Measurements from ENCODE around the gene INSM1. TPM values are rescaled to one million over a fixed set of nuclear protein-coding genes. Genes with fewer than 3 reads are reported as not detected.

The INSM1 gene
- total RNA-seq, 2 donors from 2014 or later = not detected

GRCh38 chr20:20386192-20386591 is 18.3 kb downstream of the INSM1 start:
- intact Hi-C loops (cut with DNase I) = no loop called here
- ATAC-seq = no peak
- no peak for DNase-seq

GRCh38 chr20:20390393-20390792 is 22.5 kb downstream of the INSM1 start:
- intact Hi-C loops (cut with DNase I) = no loop called here
- DNase-seq = no peak
- ATAC-seq = no peak

DNA sequence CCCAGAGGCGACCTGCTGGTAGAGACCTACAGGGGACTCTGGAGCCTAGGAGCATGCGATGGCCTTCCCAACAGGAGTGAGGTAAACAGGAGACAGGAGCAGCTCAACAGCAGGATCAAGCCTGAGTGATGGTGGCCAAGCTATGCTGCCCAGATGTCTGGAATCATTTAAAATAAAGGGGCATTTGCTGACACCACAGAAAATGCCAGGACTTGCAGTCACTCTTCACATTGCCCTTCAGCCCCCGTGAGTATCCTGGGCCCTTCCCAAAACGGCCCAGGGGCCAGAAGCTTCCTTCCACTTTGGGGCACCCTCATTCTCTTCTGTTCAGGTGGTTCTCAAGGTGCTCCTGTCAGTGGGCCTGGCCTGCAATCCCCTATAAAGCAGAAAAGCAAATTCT is 23.2 kb downstream of the INSM1 start:
- ATAC-seq (no peak), DNase-seq (no peak)
- intact Hi-C loops (cut with DNase I) = no loop called here

DNA sequence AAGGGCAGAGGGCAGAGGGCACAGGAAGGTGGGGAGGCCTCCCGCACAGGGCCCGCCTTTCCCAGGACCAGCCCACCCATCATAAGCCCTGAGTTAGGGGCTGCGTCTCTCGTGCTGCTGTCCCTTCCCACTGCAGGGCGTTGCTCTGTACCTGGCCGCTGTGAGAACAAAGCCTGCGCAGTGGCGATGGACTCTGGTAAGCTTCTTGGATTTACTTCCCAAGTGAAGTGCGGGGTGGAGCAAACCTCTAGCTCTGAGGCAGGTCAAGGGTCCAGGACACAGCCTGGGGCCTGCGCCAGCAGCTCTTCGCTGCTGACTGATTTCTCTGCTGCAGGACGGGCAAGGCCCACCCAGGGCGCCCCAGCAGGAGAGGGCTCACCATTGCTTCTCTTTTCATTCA is 23.9 kb downstream of the INSM1 start:
- ATAC-seq = no peak
- intact Hi-C loops (cut with DNase I) = no loop called here

GRCh38 chr20:20393207-20394120 is 25.6 kb downstream of the INSM1 start:
- ATAC-seq (no peak), DNase-seq (no peak)
- intact Hi-C loops (cut with DNase I) = no loop called here

More for the DNA sequence above, 23.9 kb downstream of the INSM1 start:
- no peak for DNase-seq

DNA sequence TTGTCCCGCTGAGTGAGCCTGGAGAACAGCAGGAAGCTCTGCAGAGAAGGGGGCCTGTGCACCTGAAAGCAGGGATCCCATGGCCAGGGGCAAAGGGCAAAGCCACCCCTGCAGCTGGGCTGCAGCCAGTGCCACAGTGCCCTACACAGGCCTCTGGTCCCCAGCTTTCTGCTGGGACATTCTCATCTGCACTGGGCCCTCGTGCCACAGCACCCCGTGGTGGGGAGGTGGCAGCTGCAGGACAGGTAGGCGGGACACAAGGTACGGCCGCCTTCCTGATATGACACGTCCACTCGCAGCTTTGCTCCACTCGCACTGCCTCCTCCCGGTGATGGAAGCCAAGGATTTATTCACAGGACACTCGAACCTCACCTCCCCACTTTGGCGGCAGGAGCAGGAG is 27.2 kb downstream of the INSM1 start:
- DNase-seq (no peak), ATAC-seq (no peak)
- intact Hi-C loops (cut with DNase I) = no loop called here

DNA sequence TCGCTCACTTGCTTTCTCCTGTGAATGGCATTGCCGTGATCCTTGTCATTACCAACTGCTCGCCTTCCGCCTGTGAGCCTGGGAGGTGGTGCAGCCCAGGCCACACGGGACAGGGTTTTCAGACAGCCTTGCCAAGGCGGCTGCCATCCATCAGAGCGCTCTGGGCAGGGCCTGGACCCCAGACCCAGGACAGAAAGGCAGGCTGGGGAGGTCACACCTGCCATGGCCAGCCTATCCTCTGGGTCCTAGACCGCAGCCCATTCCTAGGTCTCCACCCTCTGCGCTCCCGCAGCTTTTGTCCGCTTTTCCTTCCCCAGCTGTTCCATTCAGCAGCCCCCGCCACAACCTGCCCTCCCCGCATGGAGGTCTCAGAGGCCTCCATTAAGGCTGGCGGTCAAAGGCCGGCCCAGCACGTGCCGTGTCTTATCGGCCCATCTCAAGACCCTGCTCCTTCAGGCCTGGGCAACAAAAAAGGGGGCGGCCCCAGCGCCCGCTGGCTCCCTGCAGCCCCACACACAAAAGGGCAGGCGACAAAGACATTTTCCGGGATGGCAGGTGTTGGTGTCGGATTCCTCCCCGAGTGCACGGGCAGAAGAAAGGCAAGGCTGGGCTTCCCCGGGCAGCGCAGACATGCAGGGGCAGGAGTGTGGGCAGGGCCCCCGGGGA is 28.1 kb downstream of the INSM1 start:
- DNase-seq (no peak), ATAC-seq (no peak)
- intact Hi-C loops (cut with DNase I) = no loop called here

- ATAC-seq (no peak), DNase-seq (no peak)
- intact Hi-C loops (cut with DNase I) = no loop called here
Measured at GRCh38 chr20:20396794-20397193, 28.9 kb downstream of the INSM1 start.

DNA sequence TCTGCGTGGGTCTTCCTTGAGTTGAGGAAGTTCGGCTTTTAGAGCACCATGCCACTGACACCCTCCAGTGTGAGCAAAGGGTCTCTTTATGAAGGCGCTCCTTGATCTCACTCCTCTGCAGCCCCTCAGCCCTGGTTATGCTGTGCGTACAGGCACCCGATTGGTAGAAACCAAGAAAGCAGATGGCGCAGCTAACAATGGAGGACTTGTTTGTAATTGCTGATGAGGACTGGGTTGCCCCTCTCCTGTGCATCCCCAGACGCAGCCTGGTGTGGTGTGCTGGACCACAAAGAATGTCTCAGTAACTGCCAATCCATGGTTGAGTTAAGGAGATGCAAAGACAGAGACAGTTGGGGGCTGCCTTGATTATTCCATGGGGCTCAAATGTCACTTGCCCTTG is 30.2 kb downstream of the INSM1 start:
- no peak for ATAC-seq
- DNase-seq = no peak
- intact Hi-C loops (cut with DNase I) = no loop called here

DNA sequence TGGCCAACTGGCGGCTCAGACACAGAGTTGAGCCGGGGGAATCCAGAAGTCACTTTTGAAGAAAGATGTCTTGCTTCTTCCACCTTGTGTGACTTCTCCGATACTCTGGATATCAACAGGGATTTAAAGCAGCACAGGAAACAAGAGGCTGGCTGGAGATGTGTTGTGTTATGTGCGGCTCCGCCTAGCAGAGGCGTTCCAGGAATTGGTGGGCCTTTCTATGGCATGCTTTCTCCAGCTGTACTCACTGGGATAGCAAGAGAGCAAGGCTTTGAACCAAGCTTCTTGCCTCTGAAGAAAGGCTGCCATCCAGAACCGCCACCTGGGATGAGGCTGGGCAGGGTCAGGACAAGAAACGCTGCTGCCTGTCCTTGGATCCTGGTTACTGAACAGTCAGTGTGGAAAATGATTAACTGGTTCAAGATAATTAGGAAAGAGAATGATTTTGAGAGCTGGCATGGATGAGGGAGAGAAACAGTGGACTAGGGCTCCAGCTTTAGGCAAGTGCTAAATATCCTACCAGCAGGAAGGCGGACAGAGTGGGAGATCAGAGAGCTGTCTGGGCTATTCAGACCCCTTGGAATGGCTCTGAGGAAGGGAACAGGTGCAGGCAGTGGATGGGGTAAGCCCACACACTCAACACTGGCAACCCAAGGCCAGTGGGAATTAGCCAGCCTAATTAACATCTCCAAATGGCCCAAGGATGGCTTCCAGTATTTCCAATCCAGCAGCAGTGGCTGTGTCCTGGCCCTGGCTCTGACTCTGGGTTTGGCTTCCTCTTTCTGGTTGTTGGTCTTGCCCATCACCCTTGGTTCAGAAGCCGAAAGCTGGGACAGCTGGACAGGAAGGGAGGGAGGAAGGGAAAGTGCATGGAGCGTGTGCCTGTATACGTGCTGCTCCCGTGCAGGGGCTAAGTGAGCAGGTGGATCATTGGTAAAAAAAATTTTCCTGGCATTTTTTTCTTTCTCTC is 31.9 kb downstream of the INSM1 start:
- DNase-seq (no peak), ATAC-seq (peak in 1 of 2 donors; percentile 18)
- intact Hi-C loops (cut with DNase I) = no loop called here

- no peak for DNase-seq
- ATAC-seq = no peak
- intact Hi-C loops (cut with DNase I) = no loop called here
Measured at GRCh38 chr20:20401991-20402390, 34.1 kb downstream of the INSM1 start.

GRCh38 chr20:20404633-20405032 is 36.7 kb downstream of the INSM1 start:
- ATAC-seq (no peak), DNase-seq (no peak)
- intact Hi-C loops (cut with DNase I) = no loop called here

GRCh38 chr20:20405623-20406022 is 37.7 kb downstream of the INSM1 start:
- intact Hi-C loops (cut with DNase I) = no loop called here
- DNase-seq (no peak), ATAC-seq (no peak)

- intact Hi-C loops (cut with DNase I) = no loop called here
- ATAC-seq = no peak
- no peak for DNase-seq
Measured at GRCh38 chr20:20406306-20406705, 38.4 kb downstream of the INSM1 start.

- ATAC-seq (peak in 1 of 2 donors; percentile 54), DNase-seq (no peak)
- intact Hi-C loops (cut with DNase I) = no loop called here
Measured at GRCh38 chr20:20407891-20408805, 40.2 kb downstream of the INSM1 start.

- ATAC-seq = no peak
- intact Hi-C loops (cut with DNase I) = no loop called here
Measured at GRCh38 chr20:20409331-20409730, 41.4 kb downstream of the INSM1 start.

DNA sequence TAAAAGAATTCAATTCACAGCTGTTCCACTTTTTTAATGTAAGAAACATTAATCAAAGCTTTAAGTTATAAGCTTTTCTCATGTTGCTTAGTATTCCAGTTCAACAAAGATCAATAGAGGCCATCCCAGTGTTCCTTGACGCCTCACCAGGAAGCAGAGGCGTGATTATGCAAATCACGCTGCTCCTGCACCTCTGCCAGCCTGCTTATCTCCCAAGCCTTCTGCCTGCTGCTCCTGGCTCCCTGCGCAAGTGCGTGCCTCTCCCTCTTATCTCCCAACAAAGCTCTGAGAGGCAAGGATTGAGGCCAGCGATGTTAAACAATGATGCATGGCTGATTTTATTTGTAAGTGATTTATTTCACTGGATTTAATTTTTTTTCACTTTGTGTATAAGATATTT is 42.8 kb downstream of the INSM1 start:
- intact Hi-C loops (cut with DNase I) = no loop called here
- peak; percentile 78 for DNase-seq

More at GRCh38 chr20:20409331-20409730, 41.4 kb downstream of the INSM1 start:
- DNase-seq = no peak

GRCh38 chr20:20411402-20411801 is 43.5 kb downstream of the INSM1 start:
- no peak for ATAC-seq
- intact Hi-C loops (cut with DNase I) = no loop called here
- DNase-seq = no peak

More for the DNA sequence above, 42.8 kb downstream of the INSM1 start:
- peak; percentile 89 to 97 for ATAC-seq
